Subcutaneous preadipocyte (primary cell): ENCODE results near the gene SMIM3. TPM values are rescaled to one million over a fixed set of nuclear protein-coding genes. Genes with fewer than 3 reads are reported as not detected.

Experiments
- total RNA-seq: library from RNA; depleted of rRNA; stranded (reverse); fragments of >200 nt; gene quantifications from 2 replicates; pipeline ENCODE4 v1.2.3, GENCODE V29; 2012

The SMIM3 gene, protein sequence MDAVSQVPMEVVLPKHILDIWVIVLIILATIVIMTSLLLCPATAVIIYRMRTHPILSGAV
- total RNA-seq: 101 and 126 TPM in 2 replicates

DNA sequence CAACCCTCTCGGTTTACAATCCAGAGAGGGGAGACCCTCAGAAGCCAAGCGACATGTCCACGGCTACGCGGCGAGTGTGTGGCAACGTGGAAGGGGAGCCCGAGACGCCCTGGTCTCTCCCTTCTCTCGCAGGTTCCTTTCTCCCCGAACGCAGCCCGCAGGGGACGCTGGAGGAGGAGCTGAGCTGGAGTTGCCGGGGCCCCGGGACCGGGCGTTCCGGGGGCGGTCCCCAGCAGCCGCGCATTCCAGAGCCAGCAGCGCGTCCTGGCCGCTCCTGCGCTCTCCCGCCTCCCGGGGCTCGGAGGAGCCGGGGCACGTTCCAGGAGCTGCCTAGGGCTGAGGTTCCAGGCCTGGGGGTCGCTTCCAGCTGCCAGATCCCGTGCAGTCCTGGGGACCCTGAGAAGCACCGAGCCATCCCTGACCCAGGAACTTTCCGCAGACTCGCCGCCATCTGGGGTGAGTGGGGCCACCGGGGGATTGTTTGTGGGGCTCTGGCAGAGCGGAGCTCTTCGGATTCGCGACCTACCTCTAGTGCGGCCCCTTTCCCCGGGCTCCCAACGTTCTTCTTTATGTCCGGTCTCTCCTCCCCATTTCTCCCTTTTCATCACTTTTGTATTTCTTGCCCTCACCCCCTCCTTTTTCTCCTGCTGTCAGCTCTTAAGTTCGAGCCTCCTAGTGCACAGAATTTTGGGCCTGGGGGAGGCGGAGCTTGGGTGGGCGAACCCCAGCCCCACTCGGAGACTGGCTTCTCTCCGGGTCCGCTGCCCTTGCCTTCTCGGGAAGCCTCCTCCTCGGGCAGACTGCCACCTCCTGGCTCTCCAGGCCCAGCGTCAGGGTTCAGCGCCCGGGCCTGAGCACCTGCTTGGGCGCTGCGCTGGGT, at the start of gene SMIM3:
Gene SMIM3, plus strand, starts transcription at position 241 of the 880 bp plus-strand sequence. CDS start 16,684 bp downstream, outside the sequence.

DNA sequence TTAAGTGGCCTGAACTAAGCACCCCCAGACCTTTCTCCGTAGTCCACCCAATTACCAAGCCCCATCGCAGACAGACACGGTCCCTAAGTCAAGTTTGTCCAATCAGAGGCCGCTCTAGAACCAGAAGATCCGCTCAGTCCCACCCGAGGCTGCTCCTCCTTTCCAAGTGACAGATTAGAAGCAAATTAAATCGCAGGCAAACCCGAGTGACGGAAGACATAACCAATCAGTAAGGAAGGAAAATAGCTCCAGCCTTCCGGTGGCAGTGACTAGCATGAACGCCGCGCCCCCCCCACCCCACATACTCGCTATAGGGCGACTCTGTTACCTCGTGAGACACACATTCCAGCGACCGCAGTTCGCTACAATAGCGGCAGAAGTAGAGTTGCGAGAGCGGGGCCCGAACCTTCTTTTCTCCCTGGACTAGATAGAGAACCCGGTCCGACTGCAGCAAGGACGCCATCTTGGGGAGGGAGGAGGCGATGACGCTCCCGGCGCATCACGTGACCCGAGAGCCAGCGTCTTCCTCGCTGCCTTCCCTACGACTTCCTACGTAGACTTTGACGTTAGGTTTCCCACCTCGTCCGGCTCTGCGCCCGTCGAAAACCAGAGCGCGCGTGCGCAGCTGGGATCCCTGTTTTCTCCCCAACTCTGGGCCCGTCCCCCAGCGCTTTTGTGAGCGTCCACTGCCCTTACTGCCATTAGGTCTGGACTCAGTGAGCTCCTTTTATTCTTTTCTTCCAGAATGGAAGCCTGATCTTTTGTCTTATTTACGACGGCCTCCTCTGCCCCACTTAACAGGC, 19.8 kb upstream of the SMIM3 start, which contains the start of gene DCTN4:
Gene DCTN4, minus strand, starts transcription at position 487 of the 803 bp plus-strand sequence. Its CDS starts 24 bp downstream, at position 463.

DNA sequence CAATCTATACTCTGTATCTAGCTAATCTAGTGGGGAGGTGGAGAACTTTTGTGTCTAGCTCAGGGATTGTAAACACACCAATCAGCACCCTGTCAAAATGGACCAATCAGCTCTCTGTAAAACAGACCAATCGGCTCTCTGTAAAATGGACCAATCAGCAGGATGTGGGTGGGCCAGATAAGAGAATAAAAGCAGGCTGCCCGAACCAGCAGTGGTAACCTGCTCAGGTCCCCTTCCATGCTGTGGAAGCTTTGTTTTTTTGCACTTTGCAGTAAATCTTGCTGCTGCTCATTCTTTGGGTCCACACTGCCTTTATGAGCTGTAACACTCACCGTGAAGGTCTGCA, 67.7 kb downstream of the SMIM3 start, which contains the start of gene IRGM:
Gene IRGM, plus strand, starts transcription at position 214 of the 346 bp plus-strand sequence. CDS start 1,603 bp downstream, outside the sequence.

Other genes with a start within 250 kb of the SMIM3 start
- gene SYNPO, start 138.1 kb upstream of the SMIM3 start, total RNA-seq: 0.98 and 1.5 TPM in 2 replicates
- 0.39 TPM in 1 of 2 replicates, not detected in the other for gene MYOZ3, start 117.5 kb upstream of the SMIM3 start, total RNA-seq
- 21.7 and 29.9 TPM in 2 replicates for gene RBM22, start 77.7 kb upstream of the SMIM3 start, total RNA-seq
- 64.5 and 66.5 TPM in 2 replicates for gene DCTN4, start 19.7 kb upstream of the SMIM3 start, total RNA-seq
- gene IRGM, start 67.8 kb downstream of the SMIM3 start, total RNA-seq: under 0.01 and 0.20 TPM in 2 replicates
- 4.4 and 6.3 TPM in 2 replicates for gene ZNF300, start 126.2 kb downstream of the SMIM3 start, total RNA-seq
- gene GPX3, start 241.8 kb downstream of the SMIM3 start, total RNA-seq: 3.1 and 32.3 TPM in 2 replicates